SK-N-SH (cell line): ENCODE data around the gene NLGN1. TPM values are rescaled to one million over a fixed set of nuclear protein-coding genes. Genes with fewer than 3 reads are reported as not detected.

Source experiments
- CTCF ChIA-PET: fragments of 300-600, 350-600 bp; formaldehyde crosslinking; extraction: SDS; loops from one replicate; lab custom pipeline; 2021; lab: Yijun Ruan, JAX
- POLR2A ChIA-PET: fragments of 350-600 bp; sonication (Branson Sonifier 250); formaldehyde crosslinking; extraction: SDS; loops from one replicate; lab custom pipeline; 2020; ENCODE audit warnings: antibody characterized with exemption, inconsistent platforms; lab: Yijun Ruan, JAX
- DNase-seq: peaks from one replicate; pipeline ENCODE4 v3.0.0; 2012
- H2AFZ ChIP-seq: fragments of 200-600 bp; sonication (generic); 2 replicates; pipeline ENCODE4 v1.8.1; 2016; ENCODE audit warnings: antibody characterized with exemption, mild to moderate bottlenecking, low read depth
- H3F3A ChIP-seq: fragments of 200-600 bp; sonication (generic); replicated peaks from 2 replicates; pipeline ENCODE3; 2016; ENCODE audit warnings: antibody characterized with exemption, mild to moderate bottlenecking; ENCODE audit not compliant: insufficient read depth
- H3K27ac ChIP-seq, 2 experiments: fragments of 200-500 bp in 1 of 2; fragments of 200-600 bp in 1 of 2; sonication (Bioruptor generic) in 1 of 2; sonication (generic), shearing (Covaris generic) in 1 of 2; 2 replicates each; pipeline versions ENCODE4 v1.5.1 to v1.6.1; 2014 to 2016; ENCODE audit warnings: low read depth in 2 of 2, inconsistent platforms in 1 of 2, low read length in 1 of 2, mild to moderate bottlenecking in 1 of 2, mixed read lengths in 1 of 2
- H3K27me3 ChIP-seq: fragments of 200-600 bp; sonication (generic), shearing (Covaris generic); 2 replicates; pipeline ENCODE4 v1.6.1; 2016; ENCODE audit warnings: mixed run types; ENCODE audit not compliant: insufficient read depth
- H3K36me3 ChIP-seq, 2 experiments: fragments of 200-500 bp in 1 of 2; fragments of 200-600 bp in 1 of 2; sonication (Bioruptor generic) in 1 of 2; sonication (generic) in 1 of 2; replicated peaks in 1 of 2; 2 replicates each; pipeline versions ENCODE3 to v1.5.1; 2014 to 2016; ENCODE audit warnings: low read length in 1 of 2, mild to moderate bottlenecking in 1 of 2; ENCODE audit not compliant: insufficient read depth in 2 of 2, control insufficient read depth in 1 of 2
- H3K4me1 ChIP-seq, 2 experiments: fragments of 200-500 bp in 1 of 2; fragments of 200-600 bp in 1 of 2; sonication (Bioruptor generic) in 1 of 2; sonication (generic), shearing (Covaris generic) in 1 of 2; 2 replicates each; pipeline versions ENCODE4 v1.5.1 to v1.6.1; 2014 to 2016; ENCODE audit warnings: low read depth in 1 of 2, low read length in 1 of 2, mixed run types in 1 of 2; ENCODE audit not compliant: insufficient read depth in 2 of 2, control insufficient read depth in 1 of 2
- H3K4me2 ChIP-seq: fragments of 200-600 bp; sonication (generic), shearing (Covaris generic); 2 replicates; pipeline ENCODE4 v1.6.1; 2017; ENCODE audit warnings: mixed run types
- H3K4me3 ChIP-seq, 2 experiments: fragments of 200-500 bp in 1 of 2; fragments of 200-600 bp in 1 of 2; sonication (Bioruptor generic) in 1 of 2; sonication (generic), shearing (Covaris generic) in 1 of 2; 2 replicates each; pipeline versions ENCODE4 v1.5.1 to v1.8.1; 2014 to 2016; ENCODE audit warnings: low read depth in 2 of 2, inconsistent platforms in 1 of 2, low read length in 1 of 2, mild to moderate bottlenecking in 1 of 2, mixed read lengths in 1 of 2, moderate library complexity in 1 of 2
- H3K79me2 ChIP-seq: fragments of 200-600 bp; sonication (generic); 2 replicates; pipeline ENCODE4 v1.8.1; 2017; ENCODE audit warnings: mild to moderate bottlenecking; ENCODE audit not compliant: insufficient read depth
- H3K9ac ChIP-seq: fragments of 200-600 bp; sonication (generic); 2 replicates; pipeline ENCODE4 v1.6.1; 2017; ENCODE audit warnings: mixed run types
- H3K9me2 ChIP-seq: fragments of 200-600 bp; sonication (generic); 2 replicates; pipeline ENCODE4 v1.6.1; 2017; ENCODE audit warnings: mixed run types
- H3K9me3 ChIP-seq: fragments of 200-600 bp; sonication (generic); 2 replicates; pipeline ENCODE4 v1.6.1; 2017; ENCODE audit warnings: mixed run types, mild to moderate bottlenecking, moderate library complexity
- H4K20me1 ChIP-seq: fragments of 200-600 bp; sonication (generic); 2 replicates; pipeline ENCODE4 v1.6.1; 2017; ENCODE audit warnings: mild to moderate bottlenecking, mixed run types; ENCODE audit not compliant: insufficient read depth
- ELF1 ChIP-seq: IDR thresholded peaks from 2 replicates; pipeline ENCODE4 v1.4.0; 2012
- EP300 ChIP-seq, 2 experiments: IDR thresholded peaks; 2 replicates each; pipeline versions ENCODE4 v1.4.0 to v1.6.1; 2012; ENCODE audit warnings: borderline replicate concordance in 1 of 2, low read depth in 1 of 2, low read length in 1 of 2
- GATA2 ChIP-seq: sonication (generic); formaldehyde crosslinking; IDR thresholded peaks from 2 replicates; pipeline ENCODE4 v1.5.0; 2020; ENCODE audit warnings: mild to moderate bottlenecking, missing genetic modification reagents
- JUND ChIP-seq: IDR thresholded peaks from 2 replicates; pipeline ENCODE4 v1.4.0; 2012
- MEF2A ChIP-seq: IDR thresholded peaks from 2 replicates; pipeline ENCODE4 v1.4.0; 2012; ENCODE audit warnings: low read depth, borderline replicate concordance
- POLR2AphosphoS5 ChIP-seq: IDR thresholded peaks from 2 replicates; pipeline ENCODE4 v1.6.1; 2012; ENCODE audit warnings: low read depth, low read length
- RAD21 ChIP-seq: IDR thresholded peaks from 2 replicates; pipeline ENCODE4 v1.6.1; 2012; ENCODE audit warnings: mild to moderate bottlenecking, low read length
- RCOR1 ChIP-seq: fragments of 150-350 bp; IDR thresholded peaks from 2 replicates; pipeline ENCODE4 v1.6.1; 2017; ENCODE audit warnings: antibody characterized with exemption, low read length
- RFX5 ChIP-seq: IDR thresholded peaks from 2 replicates; pipeline ENCODE4 v1.6.1; 2012; ENCODE audit warnings: mild to moderate bottlenecking, improper control_type of control experiment, low read length
- RXRA ChIP-seq: IDR thresholded peaks from 2 replicates; pipeline ENCODE4 v1.4.0; 2012; ENCODE audit warnings: low read depth, mild to moderate bottlenecking, borderline replicate concordance
- TCF12 ChIP-seq: IDR thresholded peaks from 2 replicates; pipeline ENCODE4 v1.4.0; 2012
- YY1 ChIP-seq: IDR thresholded peaks from 2 replicates; pipeline ENCODE4 v1.4.0; 2012; ENCODE audit warnings: low read depth, mild to moderate bottlenecking
- WGBS: methylation state at CpG from one replicate; pipeline ENCODE4 v1.1.6; 2017; ENCODE audit warnings: low lambda C conversion rate; 5-methylcytosine and 5-hydroxymethylcytosine counted together
- polyA plus RNA-seq, 3 experiments: library from polyadenylated mRNA; depleted of rRNA; stranded (reverse); fragments of >200 nt; gene quantifications; 2 replicates each; pipeline ENCODE4 v1.2.3, GENCODE V29; 2012
- TF ChIP-seq, protein P1 (sequence below): IDR thresholded peaks from 2 replicates; pipeline ENCODE4; 2012
- TF ChIP-seq, protein P2 (sequence below): fragments of 200-600 bp; sonication (generic); IDR thresholded peaks from 2 replicates; pipeline ENCODE4 v1.6.1; 2017; ENCODE audit warnings: antibody characterized with exemption, mild to moderate bottlenecking, moderate library complexity
- TF ChIP-seq, protein P3 (sequence below): IDR thresholded peaks from 2 replicates; pipeline ENCODE4 v1.6.1; 2012; ENCODE audit warnings: mild to moderate bottlenecking, low read depth, low read length, moderate library complexity
- TF ChIP-seq, protein P4 (sequence below): IDR thresholded peaks from 2 replicates; pipeline ENCODE4 v1.4.0; 2012; ENCODE audit warnings: low read depth, borderline replicate concordance
- TF ChIP-seq, protein P5 (sequence below): fragments of 150-350 bp; IDR thresholded peaks from 2 replicates; pipeline ENCODE4 v1.6.1; 2017; ENCODE audit warnings: antibody characterized with exemption, low read length, low read depth, borderline replicate concordance

NLGN1 gene
- polyA plus RNA-seq, 1 of the 3 experiments (the other 2 are of a cell fraction): 1.5 TPM

DNA sequence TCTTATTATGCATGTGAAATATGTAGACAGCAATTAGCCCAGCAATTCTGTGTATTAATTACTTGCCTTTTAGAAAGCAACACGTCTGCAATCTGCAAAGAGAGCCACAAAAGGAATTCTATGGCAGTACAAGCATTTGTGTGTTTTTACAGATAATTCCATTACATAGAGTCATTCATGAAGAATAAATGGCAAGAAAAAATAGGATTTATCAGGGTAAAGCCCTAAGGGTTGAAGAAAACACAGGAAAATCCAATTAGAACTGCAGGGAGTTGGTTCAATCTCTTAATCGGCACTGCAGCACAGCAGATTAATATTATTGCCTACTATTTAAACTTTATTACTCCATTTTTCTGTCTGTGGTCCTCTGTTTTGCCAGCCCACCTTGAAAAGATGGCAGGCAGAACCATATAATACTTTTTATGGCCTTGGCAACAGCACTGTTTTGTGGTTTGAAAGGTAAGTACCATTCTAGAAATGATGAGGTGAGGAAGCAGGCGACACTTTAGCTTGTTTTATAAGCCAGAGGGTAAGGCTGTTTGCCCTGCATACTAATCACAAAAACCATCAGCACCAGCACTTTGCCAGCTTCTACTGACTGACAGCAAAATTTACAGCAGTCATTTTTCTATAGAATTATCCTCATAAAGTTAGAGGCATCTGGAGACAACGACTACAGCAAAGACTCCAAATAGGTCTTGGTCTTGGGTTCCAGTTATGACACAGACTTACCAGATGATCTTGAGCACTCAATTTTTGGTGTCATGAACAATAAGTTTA is 823.4 kb downstream of the NLGN1 start:
- no peaks in the 10 kb centered on the region for H3K36me3 ChIP-seq
- H3K27ac ChIP-seq: no peak overlapping the region; a peak in 1 of 4 replicates
- no peak overlapping the region for H3K4me3 ChIP-seq
- no peaks in the 10 kb centered on the region for H3K9me3 ChIP-seq
- H3F3A ChIP-seq: no peaks in the 10 kb centered on the region
- H3K4me2 ChIP-seq: no peak overlapping the region
- 45% methylated on average over 4 of the region's 4 CpGs for WGBS
- H3K79me2 ChIP-seq: no peaks in the 10 kb centered on the region
- peak; percentile 33 for DNase-seq
- ChIA-PET POLR2A (no interaction called here), CTCF (interaction anchor here (1.2 to 1.5 kb wide), 2 partner anchors 23 to 228 kb away, joined by 3 read pairs; no protein-coding TSS in a partner anchor)
- H3K27me3 ChIP-seq: no peaks in the 10 kb centered on the region
- H3K9ac ChIP-seq: no peak overlapping the region
- no peaks in the 10 kb centered on the region for H4K20me1 ChIP-seq
- peaks cover 3 to 9% of the 10 kb centered on the region in 2 experiments; a peak in 2 of 4 replicates for H3K4me1 ChIP-seq
- H2AFZ ChIP-seq: no peak overlapping the region
- H3K9me2 ChIP-seq: no peaks in the 10 kb centered on the region
- TF ChIP-seq TCF12 (no peak), EP300 (IDR thresholded peaks at IDR 0.05; ENCODE audit: borderline replicate concordance in 1 of 2, low read depth in 1 of 2, low read length in 1 of 2) (peak in 1 of 2 experiments; percentile 24; a peak in 2 of 4 replicates), RCOR1 (peak; percentile 65; the same call in 1 of the 2 replicates)
- TF ChIP-seq, all 33 proteins: peak for 2

DNA sequence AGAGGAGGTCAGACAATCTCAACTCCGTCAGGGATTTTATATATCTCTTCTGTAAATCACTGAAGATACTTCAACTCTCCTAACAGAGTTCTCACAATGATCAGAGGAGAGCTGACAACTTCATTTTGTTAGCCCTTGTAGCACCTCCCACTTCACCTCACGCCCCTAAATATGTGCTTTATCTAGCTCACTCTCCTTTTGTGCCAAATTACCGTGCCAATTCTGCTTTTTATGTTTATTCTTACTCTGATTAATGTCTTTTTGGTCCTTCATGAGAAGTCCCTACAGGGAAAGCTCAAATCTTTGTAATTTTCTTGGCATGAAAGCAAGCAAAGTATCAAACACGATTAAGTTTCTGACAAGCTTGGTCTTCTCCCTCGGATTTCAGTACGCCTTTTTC is 825.5 kb downstream of the NLGN1 start:
- DNase-seq: no peak
- H3K27ac ChIP-seq: no peak overlapping the region
- WGBS: 72% methylated on average over 6 of the region's 6 CpGs
- H3K4me3 ChIP-seq: no peak overlapping the region
- H3K79me2 ChIP-seq: no peaks in the 10 kb centered on the region
- H3K4me2 ChIP-seq: no peak overlapping the region
- H3K9me2 ChIP-seq: no peaks in the 10 kb centered on the region
- CTCF ChIA-PET: no interaction called here
- H3K27me3 ChIP-seq: no peaks in the 10 kb centered on the region
- no peaks in the 10 kb centered on the region for H4K20me1 ChIP-seq
- POLR2A ChIA-PET: no interaction called here
- no peaks in the 10 kb centered on the region for H3K36me3 ChIP-seq
- no peaks in the 10 kb centered on the region for H3F3A ChIP-seq
- H3K4me1 ChIP-seq: peaks cover 3 to 7% of the 10 kb centered on the region in 2 experiments; a peak in 2 of 4 replicates
- no peak overlapping the region for H2AFZ ChIP-seq
- no peaks in the 10 kb centered on the region for H3K9me3 ChIP-seq
- no peak overlapping the region for H3K9ac ChIP-seq
- TF ChIP-seq RFX5 (no peak), ELF1 (no peak), POLR2AphosphoS5 (no peak), RXRA (no peak), TCF12 (no peak), YY1 (no peak), JUND (no peak), GATA2 (CRISPR knock-in tag) (no peak), EP300 (IDR thresholded peaks at IDR 0.05; ENCODE audit: borderline replicate concordance in 1 of 2, low read depth in 1 of 2, low read length in 1 of 2) (no peak), RAD21 (no peak), MEF2A (no peak)
- TF ChIP-seq, protein P1, sequence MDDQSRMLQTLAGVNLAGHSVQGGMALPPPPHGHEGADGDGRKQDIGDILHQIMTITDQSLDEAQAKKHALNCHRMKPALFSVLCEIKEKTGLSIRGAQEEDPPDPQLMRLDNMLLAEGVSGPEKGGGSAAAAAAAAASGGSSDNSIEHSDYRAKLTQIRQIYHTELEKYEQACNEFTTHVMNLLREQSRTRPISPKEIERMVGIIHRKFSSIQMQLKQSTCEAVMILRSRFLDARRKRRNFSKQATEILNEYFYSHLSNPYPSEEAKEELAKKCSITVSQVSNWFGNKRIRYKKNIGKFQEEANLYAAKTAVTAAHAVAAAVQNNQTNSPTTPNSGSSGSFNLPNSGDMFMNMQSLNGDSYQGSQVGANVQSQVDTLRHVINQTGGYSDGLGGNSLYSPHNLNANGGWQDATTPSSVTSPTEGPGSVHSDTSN: no peak
- TF ChIP-seq, protein P2, sequence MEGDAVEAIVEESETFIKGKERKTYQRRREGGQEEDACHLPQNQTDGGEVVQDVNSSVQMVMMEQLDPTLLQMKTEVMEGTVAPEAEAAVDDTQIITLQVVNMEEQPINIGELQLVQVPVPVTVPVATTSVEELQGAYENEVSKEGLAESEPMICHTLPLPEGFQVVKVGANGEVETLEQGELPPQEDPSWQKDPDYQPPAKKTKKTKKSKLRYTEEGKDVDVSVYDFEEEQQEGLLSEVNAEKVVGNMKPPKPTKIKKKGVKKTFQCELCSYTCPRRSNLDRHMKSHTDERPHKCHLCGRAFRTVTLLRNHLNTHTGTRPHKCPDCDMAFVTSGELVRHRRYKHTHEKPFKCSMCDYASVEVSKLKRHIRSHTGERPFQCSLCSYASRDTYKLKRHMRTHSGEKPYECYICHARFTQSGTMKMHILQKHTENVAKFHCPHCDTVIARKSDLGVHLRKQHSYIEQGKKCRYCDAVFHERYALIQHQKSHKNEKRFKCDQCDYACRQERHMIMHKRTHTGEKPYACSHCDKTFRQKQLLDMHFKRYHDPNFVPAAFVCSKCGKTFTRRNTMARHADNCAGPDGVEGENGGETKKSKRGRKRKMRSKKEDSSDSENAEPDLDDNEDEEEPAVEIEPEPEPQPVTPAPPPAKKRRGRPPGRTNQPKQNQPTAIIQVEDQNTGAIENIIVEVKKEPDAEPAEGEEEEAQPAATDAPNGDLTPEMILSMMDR: no peak
- TF ChIP-seq, protein P3, sequence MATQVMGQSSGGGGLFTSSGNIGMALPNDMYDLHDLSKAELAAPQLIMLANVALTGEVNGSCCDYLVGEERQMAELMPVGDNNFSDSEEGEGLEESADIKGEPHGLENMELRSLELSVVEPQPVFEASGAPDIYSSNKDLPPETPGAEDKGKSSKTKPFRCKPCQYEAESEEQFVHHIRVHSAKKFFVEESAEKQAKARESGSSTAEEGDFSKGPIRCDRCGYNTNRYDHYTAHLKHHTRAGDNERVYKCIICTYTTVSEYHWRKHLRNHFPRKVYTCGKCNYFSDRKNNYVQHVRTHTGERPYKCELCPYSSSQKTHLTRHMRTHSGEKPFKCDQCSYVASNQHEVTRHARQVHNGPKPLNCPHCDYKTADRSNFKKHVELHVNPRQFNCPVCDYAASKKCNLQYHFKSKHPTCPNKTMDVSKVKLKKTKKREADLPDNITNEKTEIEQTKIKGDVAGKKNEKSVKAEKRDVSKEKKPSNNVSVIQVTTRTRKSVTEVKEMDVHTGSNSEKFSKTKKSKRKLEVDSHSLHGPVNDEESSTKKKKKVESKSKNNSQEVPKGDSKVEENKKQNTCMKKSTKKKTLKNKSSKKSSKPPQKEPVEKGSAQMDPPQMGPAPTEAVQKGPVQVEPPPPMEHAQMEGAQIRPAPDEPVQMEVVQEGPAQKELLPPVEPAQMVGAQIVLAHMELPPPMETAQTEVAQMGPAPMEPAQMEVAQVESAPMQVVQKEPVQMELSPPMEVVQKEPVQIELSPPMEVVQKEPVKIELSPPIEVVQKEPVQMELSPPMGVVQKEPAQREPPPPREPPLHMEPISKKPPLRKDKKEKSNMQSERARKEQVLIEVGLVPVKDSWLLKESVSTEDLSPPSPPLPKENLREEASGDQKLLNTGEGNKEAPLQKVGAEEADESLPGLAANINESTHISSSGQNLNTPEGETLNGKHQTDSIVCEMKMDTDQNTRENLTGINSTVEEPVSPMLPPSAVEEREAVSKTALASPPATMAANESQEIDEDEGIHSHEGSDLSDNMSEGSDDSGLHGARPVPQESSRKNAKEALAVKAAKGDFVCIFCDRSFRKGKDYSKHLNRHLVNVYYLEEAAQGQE: no peak
- TF ChIP-seq, protein P4, sequence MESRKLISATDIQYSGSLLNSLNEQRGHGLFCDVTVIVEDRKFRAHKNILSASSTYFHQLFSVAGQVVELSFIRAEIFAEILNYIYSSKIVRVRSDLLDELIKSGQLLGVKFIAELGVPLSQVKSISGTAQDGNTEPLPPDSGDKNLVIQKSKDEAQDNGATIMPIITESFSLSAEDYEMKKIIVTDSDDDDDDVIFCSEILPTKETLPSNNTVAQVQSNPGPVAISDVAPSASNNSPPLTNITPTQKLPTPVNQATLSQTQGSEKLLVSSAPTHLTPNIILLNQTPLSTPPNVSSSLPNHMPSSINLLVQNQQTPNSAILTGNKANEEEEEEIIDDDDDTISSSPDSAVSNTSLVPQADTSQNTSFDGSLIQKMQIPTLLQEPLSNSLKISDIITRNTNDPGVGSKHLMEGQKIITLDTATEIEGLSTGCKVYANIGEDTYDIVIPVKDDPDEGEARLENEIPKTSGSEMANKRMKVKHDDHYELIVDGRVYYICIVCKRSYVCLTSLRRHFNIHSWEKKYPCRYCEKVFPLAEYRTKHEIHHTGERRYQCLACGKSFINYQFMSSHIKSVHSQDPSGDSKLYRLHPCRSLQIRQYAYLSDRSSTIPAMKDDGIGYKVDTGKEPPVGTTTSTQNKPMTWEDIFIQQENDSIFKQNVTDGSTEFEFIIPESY: no peak
- TF ChIP-seq, protein P5, sequence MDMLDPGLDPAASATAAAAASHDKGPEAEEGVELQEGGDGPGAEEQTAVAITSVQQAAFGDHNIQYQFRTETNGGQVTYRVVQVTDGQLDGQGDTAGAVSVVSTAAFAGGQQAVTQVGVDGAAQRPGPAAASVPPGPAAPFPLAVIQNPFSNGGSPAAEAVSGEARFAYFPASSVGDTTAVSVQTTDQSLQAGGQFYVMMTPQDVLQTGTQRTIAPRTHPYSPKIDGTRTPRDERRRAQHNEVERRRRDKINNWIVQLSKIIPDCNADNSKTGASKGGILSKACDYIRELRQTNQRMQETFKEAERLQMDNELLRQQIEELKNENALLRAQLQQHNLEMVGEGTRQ: no peak
